LNCaP clone FGC (cell line): ENCODE measurements around the gene FBXL7.

Experiments
- DNase-seq: peaks from one replicate; pipeline ENCODE4 v3.0.0-alpha.2; 2011; ENCODE audit warnings: low read depth
- H3K4me3 ChIP-seq: 2 replicates; pipeline ENCODE4 v1.5.1; 2011; ENCODE audit warnings: mild to moderate bottlenecking, low read depth, low read length, control low read depth
- CTCF ChIP-seq: IDR thresholded peaks from 2 replicates; pipeline ENCODE4 v1.5.1; 2012; ENCODE audit warnings: mild to moderate bottlenecking; ENCODE audit not compliant: control insufficient read depth, insufficient read depth; ENCODE audit errors: extremely low read depth

The FBXL7 gene

DNA sequence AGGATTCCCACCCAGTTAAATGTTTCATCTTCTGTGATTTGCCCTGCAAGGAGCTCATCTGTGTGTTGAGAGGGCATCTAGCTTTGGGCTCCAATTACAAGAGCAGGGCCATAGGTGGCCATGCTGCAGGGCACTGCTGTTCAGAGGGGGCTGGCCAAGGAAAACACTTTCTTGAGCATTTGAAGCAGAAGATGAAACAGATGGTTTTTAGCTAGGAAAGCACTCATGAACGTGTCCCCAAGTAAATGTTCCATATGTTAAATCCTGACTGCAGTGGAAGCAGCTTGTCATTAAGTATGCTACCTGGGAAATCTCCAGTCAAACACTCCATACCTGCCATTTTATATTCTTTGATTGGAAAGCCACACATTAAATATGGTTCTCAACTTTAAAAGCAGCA is 176.6 kb downstream of the FBXL7 start:
- no peak for DNase-seq
- TF ChIP-seq CTCF = no peak
- H3K4me3 ChIP-seq = no peak overlapping the region

- DNase-seq = no peak
These were observed 179.2 kb downstream of the FBXL7 start for GRCh38 chr5:15679161-15679560.

GRCh38 chr5:15680455-15680854 is 180.5 kb downstream of the FBXL7 start:
- DNase-seq = no peak
- TF ChIP-seq CTCF = no peak
- H3K4me3 ChIP-seq = no peak overlapping the region

More at GRCh38 chr5:15679161-15679560, 179.2 kb downstream of the FBXL7 start:
- H3K4me3 ChIP-seq = no peak overlapping the region
- TF ChIP-seq CTCF = no peak

DNA sequence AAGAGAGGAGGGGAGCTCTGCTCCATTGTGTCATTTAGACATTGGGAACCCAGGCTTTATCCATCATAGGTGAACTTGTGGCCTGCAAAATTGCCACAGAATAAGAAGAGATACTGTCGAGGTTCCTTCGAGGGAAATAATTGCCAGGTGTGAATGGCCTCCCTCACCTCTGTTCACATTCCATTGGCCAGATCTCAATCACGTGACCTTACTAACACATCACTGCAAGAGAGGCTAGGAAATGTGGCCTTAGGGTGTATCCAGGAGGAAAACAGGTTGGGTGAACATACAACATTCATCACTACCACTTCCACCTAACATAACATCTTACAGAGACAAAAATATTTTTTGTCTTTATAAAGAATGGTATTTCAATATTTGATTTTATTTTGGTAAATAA is 182.1 kb downstream of the FBXL7 start:
- no peak for TF ChIP-seq CTCF
- DNase-seq = no peak
- no peak overlapping the region for H3K4me3 ChIP-seq

DNA sequence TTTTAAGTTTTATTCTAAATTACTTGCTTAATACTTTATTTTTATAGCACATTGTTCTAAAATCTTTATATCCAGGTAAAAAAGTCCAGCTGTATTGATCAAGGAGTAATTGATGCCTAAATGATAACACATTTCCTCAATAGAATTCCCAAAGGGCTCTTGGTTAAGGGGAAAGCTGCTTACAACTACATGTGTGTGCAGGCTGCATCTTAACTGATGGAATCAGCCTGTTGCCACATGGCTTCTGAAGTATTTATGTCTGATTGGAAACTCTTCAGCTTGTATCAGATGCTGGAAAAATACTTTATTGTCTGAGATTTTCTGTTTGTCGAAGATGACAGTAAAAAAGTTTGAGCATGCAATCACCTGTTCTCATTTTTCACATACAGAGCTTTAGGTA is 182.6 kb downstream of the FBXL7 start:
- no peak for TF ChIP-seq CTCF
- no peak for DNase-seq
- H3K4me3 ChIP-seq = no peak overlapping the region

- peak; percentile 37 for TF ChIP-seq CTCF
- no peak for DNase-seq
- H3K4me3 ChIP-seq = no peak overlapping the region
These were observed 183.4 kb downstream of the FBXL7 start for GRCh38 chr5:15683332-15683731.

GRCh38 chr5:15687401-15687800 is 187.4 kb downstream of the FBXL7 start:
- TF ChIP-seq CTCF = no peak
- no peak for DNase-seq
- no peak overlapping the region for H3K4me3 ChIP-seq
